Nephron (organoid): ENCODE results near the gene POU2AF1.
"Not testable (repeated sequence)": the region's sequence is repeated elsewhere in the genome, so short reads cannot be mapped to it uniquely, and the experiment has no call there.

Source experiments
- H3K27ac Mint-ChIP-seq, 3 experiments: 2 replicates each; pipeline ENCODE4 v1.8.0; 2020; ENCODE audit warnings: mixed read lengths in 3 of 3, mild to moderate bottlenecking in 2 of 3, moderate library complexity in 1 of 3
- H3K27me3 Mint-ChIP-seq: 2 replicates; pipeline ENCODE4 v1.8.0; 2021; ENCODE audit warnings: low read depth, mild to moderate bottlenecking, moderate library complexity, mixed read lengths
- H3K36me3 Mint-ChIP-seq: 2 replicates; pipeline ENCODE4 v1.8.0; 2020; ENCODE audit warnings: low read depth, mixed read lengths
- H3K4me1 Mint-ChIP-seq: 2 replicates; pipeline ENCODE4 v1.8.0; 2020; ENCODE audit warnings: mixed read lengths
- H3K4me3 Mint-ChIP-seq, 3 experiments: 2 replicates each; pipeline ENCODE4 v1.8.0; 2020; ENCODE audit warnings: mild to moderate bottlenecking in 3 of 3, mixed read lengths in 3 of 3, moderate library complexity in 2 of 3
- H3K9me3 Mint-ChIP-seq: 2 replicates; pipeline ENCODE4 v1.8.0; 2020; ENCODE audit warnings: mixed read lengths
- CTCF ChIP-seq, 3 experiments: fragments of 200-600 bp; sonication (generic); IDR thresholded peaks; one replicate each; pipeline ENCODE4 v1.5.0; 2021; ENCODE audit warnings: antibody characterized with exemption in 3 of 3; ENCODE audit not compliant: unreplicated experiment in 3 of 3

Gene POU2AF1

DNA sequence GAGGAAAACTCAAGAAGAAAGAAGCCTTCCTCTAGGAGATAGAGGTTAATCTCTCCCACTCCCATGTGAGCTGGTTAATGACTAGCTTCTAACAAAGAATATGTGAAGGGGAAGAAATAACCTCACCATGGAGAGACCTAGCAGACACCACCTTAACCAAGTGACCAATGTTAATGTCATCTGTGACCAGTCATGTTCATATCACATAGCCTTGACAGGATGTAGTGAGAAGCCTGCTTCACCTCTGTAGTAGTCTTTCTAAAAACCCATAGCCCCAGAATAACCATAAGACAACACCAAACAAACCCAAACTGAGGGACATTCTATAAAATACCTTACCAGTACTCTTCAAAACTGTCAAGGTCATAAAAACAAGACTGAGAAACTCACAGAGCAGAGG, 21.5 kb upstream of the POU2AF1 start:
- H3K4me3 Mint-ChIP-seq: no peak overlapping the region
- peaks cover 7% of the 10 kb centered on the region for H3K4me1 Mint-ChIP-seq
- H3K36me3 Mint-ChIP-seq: no peaks in the 10 kb centered on the region
- H3K27ac Mint-ChIP-seq: no peak overlapping the region
- no peak for TF ChIP-seq CTCF (IDR thresholded peaks at IDR 0.05; ENCODE audit: unreplicated experiment in 3 of 3)
- peaks cover 3% of the 10 kb centered on the region for H3K9me3 Mint-ChIP-seq
- peaks cover 13% of the 10 kb centered on the region for H3K27me3 Mint-ChIP-seq

DNA sequence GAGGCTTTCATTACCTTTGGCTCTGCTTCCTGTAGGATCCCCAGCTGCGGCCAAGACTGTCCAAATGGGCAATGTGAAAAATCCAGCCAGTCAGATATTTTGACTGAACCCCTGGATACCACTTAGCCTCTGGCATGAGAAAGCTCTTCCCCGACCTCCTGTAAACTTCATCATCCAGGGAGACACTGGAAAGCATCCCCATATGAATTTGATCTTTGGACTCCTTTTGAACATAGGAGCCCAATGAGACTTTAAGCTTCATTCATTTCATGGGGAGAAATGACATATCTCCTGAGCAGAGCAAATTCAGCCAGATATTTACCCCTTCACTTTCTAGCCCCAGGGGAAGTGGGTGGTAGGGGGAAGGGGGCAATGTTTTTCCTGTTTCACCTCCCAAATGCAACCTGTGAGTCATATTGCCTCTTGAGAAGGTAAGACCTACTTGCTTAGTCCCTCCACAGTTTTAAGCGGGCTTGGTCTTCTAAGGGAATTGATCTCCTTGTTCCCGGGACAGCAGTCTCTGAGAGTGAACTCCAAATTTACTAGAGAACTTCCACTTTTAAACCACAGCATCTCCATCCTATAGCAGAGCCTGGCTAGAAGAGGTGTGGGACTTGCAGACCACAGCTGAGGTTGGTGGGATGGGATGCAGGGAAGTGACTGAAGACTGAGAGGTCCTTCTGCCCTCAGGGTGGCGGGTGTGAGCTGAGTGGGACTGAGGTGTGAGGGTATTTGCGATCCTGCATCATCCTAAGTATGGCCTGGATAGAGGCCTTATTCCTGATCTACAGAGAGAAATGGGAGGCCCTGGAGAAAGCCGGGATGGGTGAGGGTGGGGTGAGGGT, 20.3 kb upstream of the POU2AF1 start:
- no peak for TF ChIP-seq CTCF (IDR thresholded peaks at IDR 0.05; ENCODE audit: unreplicated experiment in 3 of 3)
- H3K9me3 Mint-ChIP-seq: peaks cover 3% of the 10 kb centered on the region
- H3K4me1 Mint-ChIP-seq: peaks cover 7% of the 10 kb centered on the region
- no peaks in the 10 kb centered on the region for H3K36me3 Mint-ChIP-seq
- H3K4me3 Mint-ChIP-seq: no peak overlapping the region
- no peak overlapping the region for H3K27ac Mint-ChIP-seq
- H3K27me3 Mint-ChIP-seq: peaks cover 19% of the 10 kb centered on the region

DNA sequence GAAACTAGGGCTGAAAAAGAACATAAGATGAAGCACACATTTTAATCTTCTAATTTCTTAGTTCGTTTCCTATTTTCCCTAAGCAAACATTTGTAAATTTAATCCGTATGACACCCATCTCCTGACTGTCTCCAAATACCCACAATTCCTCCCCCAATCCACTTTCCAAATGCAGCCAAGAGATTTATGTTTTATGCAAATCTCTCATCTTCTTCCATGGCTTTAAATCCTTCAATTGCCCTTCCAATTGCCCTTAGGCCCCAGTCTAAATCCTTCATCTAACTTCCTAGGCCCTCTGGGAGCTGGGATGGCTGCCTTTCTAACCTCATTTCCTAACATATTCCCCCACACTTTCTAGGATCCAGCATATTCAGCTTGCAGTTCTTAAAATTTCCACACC, 18.0 kb upstream of the POU2AF1 start:
- peaks cover 7% of the 10 kb centered on the region for H3K4me1 Mint-ChIP-seq
- no peaks in the 10 kb centered on the region for H3K9me3 Mint-ChIP-seq
- no peaks in the 10 kb centered on the region for H3K36me3 Mint-ChIP-seq
- H3K27me3 Mint-ChIP-seq: peaks cover 23% of the 10 kb centered on the region
- peak overlapping the region in 1 of 3 experiments; percentile 11 for H3K27ac Mint-ChIP-seq
- TF ChIP-seq CTCF (IDR thresholded peaks at IDR 0.05; ENCODE audit: unreplicated experiment in 3 of 3): no peak
- H3K4me3 Mint-ChIP-seq: no peak overlapping the region

DNA sequence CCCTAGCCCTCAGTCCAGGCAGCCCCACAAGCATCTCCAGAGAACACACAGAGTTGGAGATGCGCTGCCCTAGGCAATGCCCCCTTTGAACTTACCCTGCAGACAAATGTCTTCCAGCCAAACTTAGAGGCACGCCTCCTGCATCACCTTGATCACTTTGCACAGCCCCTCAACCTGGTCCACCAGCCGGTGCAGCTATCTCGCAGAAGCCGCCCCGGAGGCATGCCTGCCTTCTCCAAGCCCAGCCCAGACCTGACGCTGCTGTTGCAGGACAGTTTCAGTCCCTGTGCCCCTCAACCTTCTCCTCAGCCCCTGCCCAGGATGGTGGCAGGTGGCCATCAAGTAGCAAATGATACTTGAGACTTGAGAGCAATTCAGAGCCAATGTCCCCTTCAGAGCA, 16.7 kb upstream of the POU2AF1 start:
- no peak overlapping the region for H3K4me3 Mint-ChIP-seq
- no peaks in the 10 kb centered on the region for H3K9me3 Mint-ChIP-seq
- peaks cover 13% of the 10 kb centered on the region for H3K4me1 Mint-ChIP-seq
- peaks cover 28% of the 10 kb centered on the region for H3K27me3 Mint-ChIP-seq
- no peaks in the 10 kb centered on the region for H3K36me3 Mint-ChIP-seq
- H3K27ac Mint-ChIP-seq: no peak overlapping the region
- no peak for TF ChIP-seq CTCF (IDR thresholded peaks at IDR 0.05; ENCODE audit: unreplicated experiment in 3 of 3)

GRCh38 chr11:111395081-111395480, 16.0 kb upstream of the POU2AF1 start:
- Mint-ChIP-seq H3K27ac (no peak overlapping the region), H3K9me3 (no peaks in the 10 kb centered on the region), H3K27me3 (peaks cover 33% of the 10 kb centered on the region), H3K4me1 (peaks cover 13% of the 10 kb centered on the region), H3K4me3 (no peak overlapping the region), H3K36me3 (no peaks in the 10 kb centered on the region)
- TF ChIP-seq CTCF (IDR thresholded peaks at IDR 0.05; ENCODE audit: unreplicated experiment in 3 of 3): no peak

- H3K9me3 Mint-ChIP-seq, H3K4me3 Mint-ChIP-seq, H3K36me3 Mint-ChIP-seq, H3K27ac Mint-ChIP-seq: not testable (repeated sequence)
- Mint-ChIP-seq H3K27me3 (peaks cover 30% of the 10 kb centered on the region), H3K4me1 (peaks cover 13% of the 10 kb centered on the region)
These were observed 15.1 kb upstream of the POU2AF1 start for GRCh38 chr11:111394147-111394546.
